Choroid plexus epithelial cell (primary cell): Measurements from ENCODE around the gene ITGB1BP1.
A peak's percentile ranks its signal among the peaks of the same experiment; 100 is the strongest.
"Not testable (repeated sequence)": the region's sequence is repeated elsewhere in the genome, so short reads cannot be mapped to it uniquely, and the experiment has no call there.

ENCODE experiments used
- DNase-seq: peaks from one replicate; pipeline ENCODE4 v3.0.0-alpha.2; 2010; ENCODE audit warnings: low read depth
- H3K4me3 ChIP-seq: 2 replicates; pipeline ENCODE4 v1.5.1; 2011; ENCODE audit warnings: low read depth, mild to moderate bottlenecking, control low read depth, low read length, moderate library complexity
- CTCF ChIP-seq: conservative IDR thresholded peaks from 2 replicates; pipeline ENCODE4 v1.5.1; 2011; ENCODE audit warnings: low read depth, mild to moderate bottlenecking, control low read depth, inconsistent platforms, low read length, moderate library complexity

The ITGB1BP1 gene

GRCh38 chr2:9401059-9401547 lies 22.2 kb downstream of the ITGB1BP1 start:
- no peak for DNase-seq
- H3K4me3 ChIP-seq, result no peak overlapping the region
- TF ChIP-seq CTCF, result no peak

DNA sequence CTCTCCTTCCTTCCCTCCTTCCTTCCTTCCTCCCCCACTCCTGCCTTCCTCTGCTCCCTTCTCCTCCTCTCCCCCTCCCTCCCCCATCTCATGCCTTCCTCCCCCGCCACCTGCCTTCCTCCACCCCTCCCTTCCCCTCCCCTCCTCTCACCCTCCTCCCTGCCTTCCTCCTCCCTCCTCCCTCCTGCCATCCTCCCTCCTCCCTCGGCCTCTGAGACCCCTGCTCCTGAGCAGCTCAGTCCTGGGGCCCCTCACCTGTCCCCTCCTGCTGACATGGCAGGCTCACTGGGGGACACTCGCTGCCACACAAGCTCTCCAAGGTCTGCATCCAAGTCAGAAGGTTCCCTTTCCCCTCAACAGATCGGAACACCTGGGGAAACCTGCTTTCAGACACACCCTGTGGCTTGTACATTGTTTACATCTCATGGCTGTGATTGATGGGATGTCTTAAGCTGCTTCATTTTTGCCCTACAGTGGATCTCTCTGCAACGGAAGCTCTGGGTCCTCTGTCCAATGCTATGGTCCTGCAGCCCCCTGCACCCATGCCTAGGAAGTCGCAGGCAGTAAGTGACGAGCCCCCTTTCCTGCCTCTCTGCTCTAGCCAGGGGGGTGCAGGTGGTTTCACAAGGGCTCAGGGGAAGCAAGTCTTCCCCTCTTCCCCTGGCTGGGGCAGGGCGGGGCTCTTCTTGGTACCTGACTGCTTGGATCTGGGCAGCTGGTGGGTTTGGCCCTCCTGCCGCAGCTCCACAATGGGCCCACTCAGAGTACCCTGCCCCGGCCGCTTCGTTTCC lies 22.9 kb downstream of the ITGB1BP1 start:
- no peak for DNase-seq
- no peak for TF ChIP-seq CTCF

GRCh38 chr2:9398881-9399780 lies 24.2 kb downstream of the ITGB1BP1 start:
- DNase-seq, result peak; percentile 60
- no peak for TF ChIP-seq CTCF
- no peak overlapping the region for H3K4me3 ChIP-seq

More for the DNA sequence above, 22.9 kb downstream of the ITGB1BP1 start:
- H3K4me3 ChIP-seq, result no peak overlapping the region

DNA sequence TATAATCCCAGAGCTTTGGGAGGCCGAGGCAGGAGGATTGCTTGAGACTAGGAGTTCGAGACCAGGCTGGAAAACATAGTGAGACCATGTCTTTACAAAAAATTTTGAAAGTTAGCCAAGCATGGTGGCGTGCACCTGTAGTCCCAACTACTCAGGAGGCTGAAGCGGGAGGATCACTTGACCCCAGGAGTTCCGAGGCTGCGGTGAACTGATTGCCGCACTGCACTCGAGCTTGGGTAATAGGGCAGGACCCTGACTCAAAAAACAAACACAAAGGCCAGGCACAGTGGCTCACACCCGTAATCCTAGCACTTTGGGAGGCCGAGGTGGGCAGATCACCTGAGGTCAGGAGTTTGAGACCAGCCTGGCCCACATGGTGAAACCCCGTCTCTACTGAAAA lies 25.1 kb downstream of the ITGB1BP1 start:
- not testable (repeated sequence) for DNase-seq, H3K4me3 ChIP-seq

DNA sequence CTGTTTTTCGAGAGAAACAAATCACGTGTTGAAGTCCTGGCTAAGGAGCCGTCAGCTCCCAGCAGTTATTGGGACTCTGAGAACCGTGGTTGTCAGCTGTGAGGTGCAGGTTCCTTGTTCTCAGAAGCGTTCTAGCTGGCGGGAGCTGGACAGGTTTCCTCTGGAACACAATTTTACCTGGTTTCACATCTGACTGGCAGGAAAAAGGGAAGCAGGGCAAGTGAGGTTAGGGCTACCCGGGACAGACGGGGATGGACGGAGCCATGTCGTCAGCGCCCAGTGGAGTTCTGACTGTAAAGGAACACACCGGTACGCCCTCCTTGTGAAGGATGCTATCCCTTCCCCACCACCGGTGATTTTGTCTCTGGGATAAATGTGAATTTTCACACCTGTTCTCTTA lies 26.1 kb downstream of the ITGB1BP1 start:
- H3K4me3 ChIP-seq, result no peak overlapping the region
- TF ChIP-seq CTCF, result no peak
- DNase-seq, result no peak

DNA sequence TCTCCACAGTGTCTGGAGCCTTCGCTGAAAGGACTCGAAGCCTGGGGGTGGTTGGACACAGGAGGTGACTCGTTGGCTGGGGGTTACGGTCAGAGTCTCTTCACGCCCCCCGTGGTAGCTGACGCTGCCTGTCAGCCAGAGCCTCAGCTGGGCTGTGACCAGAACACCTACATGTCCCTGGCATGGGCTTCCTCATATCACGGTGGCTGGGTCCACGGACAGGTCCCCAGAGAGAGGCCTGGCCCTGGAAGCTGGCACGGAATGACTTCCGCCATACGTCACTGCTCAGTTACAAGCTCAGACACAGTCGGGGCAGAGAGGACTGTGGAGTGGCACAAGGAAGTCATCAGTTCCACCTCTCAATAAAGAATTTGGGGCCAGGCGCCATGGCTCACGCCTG lies 28.5 kb downstream of the ITGB1BP1 start:
- no peak for TF ChIP-seq CTCF
- no peak for DNase-seq

More for the DNA sequence above, 28.5 kb downstream of the ITGB1BP1 start:
- no peak overlapping the region for H3K4me3 ChIP-seq
